SK-N-SH (cell line): ENCODE data around the gene ZNF550. TPM values are rescaled to one million over a fixed set of nuclear protein-coding genes. Genes with fewer than 3 reads are reported as not detected.
A peak's percentile ranks its signal among the peaks of the same experiment; 100 is the strongest.

ENCODE experiments used
- CTCF ChIA-PET: fragments of 300-600, 350-600 bp; formaldehyde crosslinking; extraction: SDS; loops from one replicate; lab custom pipeline; 2021; lab: Yijun Ruan, JAX
- POLR2A ChIA-PET: fragments of 350-600 bp; sonication (Branson Sonifier 250); formaldehyde crosslinking; extraction: SDS; loops from one replicate; lab custom pipeline; 2020; ENCODE audit warnings: antibody characterized with exemption, inconsistent platforms; lab: Yijun Ruan, JAX
- DNase-seq: peaks from one replicate; pipeline ENCODE4 v3.0.0; 2012
- H2AFZ ChIP-seq: fragments of 200-600 bp; sonication (generic); 2 replicates; pipeline ENCODE4 v1.8.1; 2016; ENCODE audit warnings: antibody characterized with exemption, mild to moderate bottlenecking, low read depth
- H3F3A ChIP-seq: fragments of 200-600 bp; sonication (generic); replicated peaks from 2 replicates; pipeline ENCODE3; 2016; ENCODE audit warnings: antibody characterized with exemption, mild to moderate bottlenecking; ENCODE audit not compliant: insufficient read depth
- H3K27ac ChIP-seq, 2 experiments: fragments of 200-500 bp in 1 of 2; fragments of 200-600 bp in 1 of 2; sonication (Bioruptor generic) in 1 of 2; sonication (generic), shearing (Covaris generic) in 1 of 2; 2 replicates each; pipeline versions ENCODE4 v1.5.1 to v1.6.1; 2014 to 2016; ENCODE audit warnings: low read depth in 2 of 2, inconsistent platforms in 1 of 2, low read length in 1 of 2, mild to moderate bottlenecking in 1 of 2, mixed read lengths in 1 of 2
- H3K27me3 ChIP-seq: fragments of 200-600 bp; sonication (generic), shearing (Covaris generic); 2 replicates; pipeline ENCODE4 v1.6.1; 2016; ENCODE audit warnings: mixed run types; ENCODE audit not compliant: insufficient read depth
- H3K36me3 ChIP-seq, 2 experiments: fragments of 200-500 bp in 1 of 2; fragments of 200-600 bp in 1 of 2; sonication (Bioruptor generic) in 1 of 2; sonication (generic) in 1 of 2; replicated peaks in 1 of 2; 2 replicates each; pipeline versions ENCODE3 to v1.5.1; 2014 to 2016; ENCODE audit warnings: low read length in 1 of 2, mild to moderate bottlenecking in 1 of 2; ENCODE audit not compliant: insufficient read depth in 2 of 2, control insufficient read depth in 1 of 2
- H3K4me1 ChIP-seq, 2 experiments: fragments of 200-500 bp in 1 of 2; fragments of 200-600 bp in 1 of 2; sonication (Bioruptor generic) in 1 of 2; sonication (generic), shearing (Covaris generic) in 1 of 2; 2 replicates each; pipeline versions ENCODE4 v1.5.1 to v1.6.1; 2014 to 2016; ENCODE audit warnings: low read depth in 1 of 2, low read length in 1 of 2, mixed run types in 1 of 2; ENCODE audit not compliant: insufficient read depth in 2 of 2, control insufficient read depth in 1 of 2
- H3K4me2 ChIP-seq: fragments of 200-600 bp; sonication (generic), shearing (Covaris generic); 2 replicates; pipeline ENCODE4 v1.6.1; 2017; ENCODE audit warnings: mixed run types
- H3K4me3 ChIP-seq, 2 experiments: fragments of 200-500 bp in 1 of 2; fragments of 200-600 bp in 1 of 2; sonication (Bioruptor generic) in 1 of 2; sonication (generic), shearing (Covaris generic) in 1 of 2; 2 replicates each; pipeline versions ENCODE4 v1.5.1 to v1.8.1; 2014 to 2016; ENCODE audit warnings: low read depth in 2 of 2, inconsistent platforms in 1 of 2, low read length in 1 of 2, mild to moderate bottlenecking in 1 of 2, mixed read lengths in 1 of 2, moderate library complexity in 1 of 2
- H3K79me2 ChIP-seq: fragments of 200-600 bp; sonication (generic); 2 replicates; pipeline ENCODE4 v1.8.1; 2017; ENCODE audit warnings: mild to moderate bottlenecking; ENCODE audit not compliant: insufficient read depth
- H3K9ac ChIP-seq: fragments of 200-600 bp; sonication (generic); 2 replicates; pipeline ENCODE4 v1.6.1; 2017; ENCODE audit warnings: mixed run types
- H3K9me2 ChIP-seq: fragments of 200-600 bp; sonication (generic); 2 replicates; pipeline ENCODE4 v1.6.1; 2017; ENCODE audit warnings: mixed run types
- H3K9me3 ChIP-seq: fragments of 200-600 bp; sonication (generic); 2 replicates; pipeline ENCODE4 v1.6.1; 2017; ENCODE audit warnings: mixed run types, mild to moderate bottlenecking, moderate library complexity
- H4K20me1 ChIP-seq: fragments of 200-600 bp; sonication (generic); 2 replicates; pipeline ENCODE4 v1.6.1; 2017; ENCODE audit warnings: mild to moderate bottlenecking, mixed run types; ENCODE audit not compliant: insufficient read depth
- ELF1 ChIP-seq: IDR thresholded peaks from 2 replicates; pipeline ENCODE4 v1.4.0; 2012
- EZH2phosphoT487 ChIP-seq: fragments of 200-600 bp; sonication (generic); IDR thresholded peaks from 2 replicates; pipeline ENCODE4 v1.6.1; 2017; ENCODE audit warnings: low read depth, mixed run types, mild to moderate bottlenecking, antibody characterized with exemption, moderate library complexity, borderline replicate concordance
- FOSL2 ChIP-seq: IDR thresholded peaks from 2 replicates; pipeline ENCODE4 v1.4.0; 2012; ENCODE audit warnings: low read depth, mild to moderate bottlenecking, moderate library complexity, borderline replicate concordance
- FOXM1 ChIP-seq: IDR thresholded peaks from 2 replicates; pipeline ENCODE4 v1.4.0; 2012; ENCODE audit warnings: low read depth, mild to moderate bottlenecking
- GABPA ChIP-seq: IDR thresholded peaks from 2 replicates; pipeline ENCODE4 v1.4.0; 2012; ENCODE audit warnings: low read depth, mild to moderate bottlenecking
- JUND ChIP-seq: IDR thresholded peaks from 2 replicates; pipeline ENCODE4 v1.4.0; 2012
- NFIC ChIP-seq: IDR thresholded peaks from 2 replicates; pipeline ENCODE4 v1.4.0; 2012; ENCODE audit warnings: borderline replicate concordance
- NRF1 ChIP-seq: IDR thresholded peaks from 2 replicates; pipeline ENCODE4 v1.6.1; 2012; ENCODE audit warnings: low read depth, mild to moderate bottlenecking, low read length
- RAD21 ChIP-seq: IDR thresholded peaks from 2 replicates; pipeline ENCODE4 v1.6.1; 2012; ENCODE audit warnings: mild to moderate bottlenecking, low read length
- TAF1 ChIP-seq: IDR thresholded peaks from 2 replicates; pipeline ENCODE4 v1.6.1; 2012; ENCODE audit warnings: low read depth, mild to moderate bottlenecking, low read length, moderate library complexity, borderline replicate concordance
- WGBS: methylation state at CpG from one replicate; pipeline ENCODE4 v1.1.6; 2017; ENCODE audit warnings: low lambda C conversion rate; 5-methylcytosine and 5-hydroxymethylcytosine counted together
- polyA plus RNA-seq, 3 experiments: library from polyadenylated mRNA; depleted of rRNA; stranded (reverse); fragments of >200 nt; gene quantifications; 2 replicates each; pipeline ENCODE4 v1.2.3, GENCODE V29; 2012
- TF ChIP-seq, protein P1 (sequence below): fragments of 150-350 bp; IDR thresholded peaks from 2 replicates; pipeline ENCODE4 v1.6.1; 2016; ENCODE audit warnings: mild to moderate bottlenecking, low read depth, low read length

The ZNF550 gene
- polyA plus RNA-seq, 1 of the 3 experiments (the other 2 are of a cell fraction) = 5.7 TPM

DNA sequence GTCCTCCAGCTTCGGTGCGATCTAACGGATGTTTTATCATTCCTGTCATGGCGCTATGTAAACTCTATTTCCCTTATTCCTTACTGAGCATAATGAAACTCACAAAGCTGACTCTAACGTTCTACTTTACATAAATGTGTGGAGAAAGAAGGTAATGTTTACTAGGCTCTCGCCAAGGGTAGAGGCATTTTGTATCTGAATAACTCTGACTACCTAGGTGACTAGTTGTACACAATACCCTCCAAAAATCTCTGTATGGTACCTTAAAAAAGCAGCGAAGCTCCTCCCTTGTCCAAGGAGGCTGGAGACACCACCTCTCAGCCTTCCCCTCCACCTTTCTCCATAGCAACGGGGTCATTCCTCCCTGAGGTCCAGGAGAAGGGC, 39.7 kb upstream of the ZNF550 start:
- DNase-seq = no peak
- peak overlapping the region; percentile 91 to 94 for H3K4me3 ChIP-seq
- 63% methylated on average over 8 of the region's 8 CpGs for WGBS
- H3K79me2 ChIP-seq = peaks cover 38% of the 10 kb centered on the region
- ChIA-PET CTCF (interaction anchor here (1.1 kb wide), 1 partner anchor 15 kb away, joined by 3 read pairs; the partner anchor contains the start of gene ZIK1), POLR2A (interaction anchor here (1.7 kb wide), 1 partner anchor 15 kb away, joined by 6 read pairs; the partner anchor contains the start of gene ZNF134)
- no peaks in the 10 kb centered on the region for H3K9me2 ChIP-seq
- H3K36me3 ChIP-seq = peaks cover 2 to 8% of the 10 kb centered on the region in 2 experiments
- no peaks in the 10 kb centered on the region for H3K9me3 ChIP-seq
- no peaks in the 10 kb centered on the region for H3K27me3 ChIP-seq
- H3F3A ChIP-seq = no peaks in the 10 kb centered on the region
- TF ChIP-seq NFIC = no peak
- TF ChIP-seq RAD21 = no peak
- peak overlapping the region; percentile 95 for H3K4me2 ChIP-seq
- H3K9ac ChIP-seq = no peak overlapping the region
- H3K4me1 ChIP-seq = peaks cover 7 to 10% of the 10 kb centered on the region in 2 experiments; a peak in 3 of 4 replicates
- H4K20me1 ChIP-seq = no peaks in the 10 kb centered on the region
- H3K27ac ChIP-seq = no peak overlapping the region
- H2AFZ ChIP-seq = peak overlapping the region; percentile 71

GRCh38 chr19:57587529-57587928, 27.9 kb upstream of the ZNF550 start:
- peaks cover 5% of the 10 kb centered on the region; the same call in 1 of the 2 replicates for H3K79me2 ChIP-seq
- TF ChIP-seq, protein P1, sequence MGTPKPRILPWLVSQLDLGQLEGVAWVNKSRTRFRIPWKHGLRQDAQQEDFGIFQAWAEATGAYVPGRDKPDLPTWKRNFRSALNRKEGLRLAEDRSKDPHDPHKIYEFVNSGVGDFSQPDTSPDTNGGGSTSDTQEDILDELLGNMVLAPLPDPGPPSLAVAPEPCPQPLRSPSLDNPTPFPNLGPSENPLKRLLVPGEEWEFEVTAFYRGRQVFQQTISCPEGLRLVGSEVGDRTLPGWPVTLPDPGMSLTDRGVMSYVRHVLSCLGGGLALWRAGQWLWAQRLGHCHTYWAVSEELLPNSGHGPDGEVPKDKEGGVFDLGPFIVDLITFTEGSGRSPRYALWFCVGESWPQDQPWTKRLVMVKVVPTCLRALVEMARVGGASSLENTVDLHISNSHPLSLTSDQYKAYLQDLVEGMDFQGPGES = no peak
- TF ChIP-seq EZH2phosphoT487 (no peak), GABPA (no peak), FOXM1 (no peak), RAD21 (no peak), TAF1 (no peak), ELF1 (no peak), JUND (no peak), FOSL2 (no peak), NRF1 (no peak)
- TF ChIP-seq, all 33 proteins: peak for 0
- no peak overlapping the region for H3K9ac ChIP-seq
- H3K9me2 ChIP-seq = no peaks in the 10 kb centered on the region
- DNase-seq = no peak
- 56% methylated on average over 1 of the region's 1 CpG for WGBS
- ChIA-PET CTCF (no interaction called here), POLR2A (no interaction called here)
- no peak overlapping the region for H2AFZ ChIP-seq
- H3F3A ChIP-seq = peaks cover 3% of the 10 kb centered on the region
- no peak overlapping the region for H3K4me3 ChIP-seq
- H3K4me1 ChIP-seq = peaks cover 0 to 8% of the 10 kb centered on the region in 2 experiments; a peak in 1 of 4 replicates
- H4K20me1 ChIP-seq = no peaks in the 10 kb centered on the region
- H3K4me2 ChIP-seq = no peak overlapping the region
- no peak overlapping the region for H3K27ac ChIP-seq
- H3K27me3 ChIP-seq = no peaks in the 10 kb centered on the region
- no peaks in the 10 kb centered on the region for H3K9me3 ChIP-seq
- peaks cover 24 to 27% of the 10 kb centered on the region in 2 experiments for H3K36me3 ChIP-seq
